ENCODE results near the gene CPLX3. TPM values are rescaled to one million over a fixed set of nuclear protein-coding genes. Genes with fewer than 3 reads are reported as not detected.

CPLX3 gene
- total RNA-seq, 4 donors from 2014 or later: not detected

DNA sequence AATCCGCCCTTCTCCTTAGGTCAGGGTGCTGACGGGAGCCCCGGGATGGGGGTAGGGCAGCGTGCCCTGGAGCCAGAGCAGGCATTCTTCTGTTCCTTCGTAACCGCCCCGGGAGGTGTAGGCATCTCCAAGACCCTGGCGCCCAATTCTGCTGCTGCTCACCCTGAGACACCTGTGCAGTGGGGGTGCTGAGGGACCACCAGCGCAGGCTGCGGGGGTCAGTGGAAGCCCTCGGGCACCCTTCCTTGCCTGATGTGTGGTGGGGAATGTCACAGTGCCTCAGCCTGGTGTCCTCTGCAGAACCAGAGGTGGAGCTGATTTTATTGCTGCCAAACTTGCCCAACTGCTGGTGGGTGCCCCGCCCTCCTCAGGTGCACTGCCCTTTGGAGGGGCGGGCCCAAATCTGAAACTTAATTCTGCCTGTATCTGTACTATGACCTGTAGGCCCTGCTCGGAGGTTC lies 37.2 kb upstream of the CPLX3 start:
- peak overlapping the region; percentile 57 to 63 for H3K27ac ChIP-seq
- no peak for DNase-seq
- no peaks in the 10 kb centered on the region for H3K27me3 ChIP-seq
- no peaks in the 10 kb centered on the region for H3K9me3 ChIP-seq
- H3K4me3 ChIP-seq: no peak overlapping the region
- H3K4me1 ChIP-seq: peaks cover 0 to 30% of the 10 kb centered on the region in 2 donors
- H3K36me3 ChIP-seq: no peaks in the 10 kb centered on the region
- TF ChIP-seq POLR2A (IDR thresholded peaks at IDR 0.05): no peak
- TF ChIP-seq, protein P1, sequence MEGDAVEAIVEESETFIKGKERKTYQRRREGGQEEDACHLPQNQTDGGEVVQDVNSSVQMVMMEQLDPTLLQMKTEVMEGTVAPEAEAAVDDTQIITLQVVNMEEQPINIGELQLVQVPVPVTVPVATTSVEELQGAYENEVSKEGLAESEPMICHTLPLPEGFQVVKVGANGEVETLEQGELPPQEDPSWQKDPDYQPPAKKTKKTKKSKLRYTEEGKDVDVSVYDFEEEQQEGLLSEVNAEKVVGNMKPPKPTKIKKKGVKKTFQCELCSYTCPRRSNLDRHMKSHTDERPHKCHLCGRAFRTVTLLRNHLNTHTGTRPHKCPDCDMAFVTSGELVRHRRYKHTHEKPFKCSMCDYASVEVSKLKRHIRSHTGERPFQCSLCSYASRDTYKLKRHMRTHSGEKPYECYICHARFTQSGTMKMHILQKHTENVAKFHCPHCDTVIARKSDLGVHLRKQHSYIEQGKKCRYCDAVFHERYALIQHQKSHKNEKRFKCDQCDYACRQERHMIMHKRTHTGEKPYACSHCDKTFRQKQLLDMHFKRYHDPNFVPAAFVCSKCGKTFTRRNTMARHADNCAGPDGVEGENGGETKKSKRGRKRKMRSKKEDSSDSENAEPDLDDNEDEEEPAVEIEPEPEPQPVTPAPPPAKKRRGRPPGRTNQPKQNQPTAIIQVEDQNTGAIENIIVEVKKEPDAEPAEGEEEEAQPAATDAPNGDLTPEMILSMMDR (IDR thresholded peaks at IDR 0.05): no peak
- intact Hi-C loops (cut with DNase I; ENCODE audit: low total_unique reads): no loop called here

DNA sequence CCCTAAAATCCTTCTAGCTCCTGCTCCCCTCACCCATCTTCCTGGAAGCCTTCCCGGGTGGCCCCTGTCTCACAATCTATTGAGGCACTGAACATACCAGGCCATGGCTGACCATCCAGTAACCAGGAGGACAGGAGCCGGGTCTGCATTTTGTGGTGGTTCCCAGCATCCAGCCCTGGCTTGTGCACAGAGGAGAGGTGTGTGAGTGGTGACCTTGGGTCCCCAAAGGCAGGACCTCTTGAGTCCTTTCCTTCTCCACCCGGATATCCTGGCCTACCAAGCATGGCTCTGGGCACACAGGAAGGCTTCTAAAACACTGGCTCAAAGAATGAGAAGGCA lies 36.7 kb upstream of the CPLX3 start:
- Histone ChIP-seq H3K4me1 (peaks cover 0 to 30% of the 10 kb centered on the region in 2 donors), H3K27me3 (no peaks in the 10 kb centered on the region), H3K27ac (peak overlapping the region; percentile 57 to 63), H3K4me3 (no peak overlapping the region), H3K9me3 (no peaks in the 10 kb centered on the region), H3K36me3 (no peaks in the 10 kb centered on the region)
- DNase-seq: no peak
- TF ChIP-seq, protein P1 (IDR thresholded peaks at IDR 0.05): no peak
- intact Hi-C loops (cut with DNase I; ENCODE audit: low total_unique reads): no loop called here

DNA sequence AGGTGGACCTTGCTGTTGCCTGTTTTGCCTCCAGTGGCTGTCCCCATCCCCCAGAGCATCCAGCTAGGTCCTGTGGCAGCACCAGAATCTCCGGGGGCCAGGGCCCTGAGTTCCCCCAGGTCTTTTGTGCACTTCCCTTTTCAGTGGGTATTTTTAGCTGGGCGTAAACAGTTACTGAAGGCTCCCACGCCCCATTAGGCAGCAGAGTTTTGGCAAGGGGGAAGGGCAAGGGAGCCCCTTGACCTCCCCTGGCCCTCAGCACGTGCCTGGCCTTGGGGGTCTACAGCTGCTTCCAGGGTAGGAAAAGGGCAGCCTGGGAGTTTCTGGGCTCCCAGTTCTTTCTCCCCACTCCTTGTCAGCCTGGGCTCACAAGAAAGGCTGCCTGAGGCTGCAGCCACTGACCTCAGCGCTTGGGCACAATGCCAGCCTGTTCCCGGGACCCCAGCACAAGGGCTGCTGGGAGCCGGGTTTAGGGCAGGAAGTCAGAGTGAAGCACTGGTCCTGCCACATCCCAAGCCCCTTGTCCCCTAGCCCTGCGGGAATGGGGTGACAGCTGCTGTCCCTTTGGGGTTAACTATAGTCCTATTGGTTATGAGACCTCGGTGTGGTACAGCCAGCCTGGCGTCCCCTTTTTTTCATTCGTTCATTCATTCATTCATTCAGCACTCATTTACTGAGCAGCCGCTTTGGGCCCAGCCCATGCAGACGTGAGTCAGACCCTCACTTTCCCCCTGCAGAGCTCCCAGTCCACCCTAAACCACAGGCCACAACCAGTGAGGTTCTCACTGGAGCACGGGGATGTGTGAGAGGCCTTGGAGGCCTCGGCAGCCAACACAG lies 36.1 kb upstream of the CPLX3 start:
- Histone ChIP-seq H3K36me3 (no peaks in the 10 kb centered on the region), H3K9me3 (no peaks in the 10 kb centered on the region), H3K4me3 (no peak overlapping the region), H3K27me3 (no peaks in the 10 kb centered on the region), H3K27ac (peak overlapping the region; percentile 57 to 63), H3K4me1 (peaks cover 0 to 30% of the 10 kb centered on the region in 2 donors)
- DNase-seq: peak; percentile 72 to 73
- intact Hi-C loops (cut with DNase I; ENCODE audit: low total_unique reads): no loop called here
- TF ChIP-seq, protein P1 (IDR thresholded peaks at IDR 0.05): no peak
- no peak for TF ChIP-seq POLR2A (IDR thresholded peaks at IDR 0.05)

DNA sequence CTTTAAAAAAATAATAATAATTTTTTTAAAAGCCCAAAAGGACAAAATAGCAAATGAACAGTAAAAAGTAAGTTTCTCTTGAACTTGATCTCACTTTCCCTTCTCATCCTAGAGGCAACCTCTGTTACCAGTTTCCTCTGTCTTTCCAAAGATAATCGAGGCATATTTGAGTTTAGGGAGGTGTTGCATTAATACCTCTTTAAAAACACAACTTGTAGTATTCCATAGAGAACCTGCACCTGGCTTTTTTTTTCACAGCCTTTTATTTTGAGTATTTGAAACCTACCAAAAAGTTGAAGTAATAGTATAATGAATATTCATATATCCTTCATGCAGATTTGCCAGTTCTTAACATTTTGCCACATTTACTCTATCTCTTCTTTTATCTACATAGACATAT lies 35.4 kb upstream of the CPLX3 start:
- Histone ChIP-seq H3K36me3 (no peaks in the 10 kb centered on the region), H3K27me3 (no peaks in the 10 kb centered on the region), H3K4me3 (no peak overlapping the region), H3K9me3 (no peaks in the 10 kb centered on the region), H3K27ac (no peak overlapping the region), H3K4me1 (peaks cover 0 to 30% of the 10 kb centered on the region in 2 donors)
- no peak for TF ChIP-seq POLR2A (IDR thresholded peaks at IDR 0.05)
- TF ChIP-seq, protein P1 (IDR thresholded peaks at IDR 0.05): no peak
- intact Hi-C loops (cut with DNase I; ENCODE audit: low total_unique reads): no loop called here
- no peak for DNase-seq

DNA sequence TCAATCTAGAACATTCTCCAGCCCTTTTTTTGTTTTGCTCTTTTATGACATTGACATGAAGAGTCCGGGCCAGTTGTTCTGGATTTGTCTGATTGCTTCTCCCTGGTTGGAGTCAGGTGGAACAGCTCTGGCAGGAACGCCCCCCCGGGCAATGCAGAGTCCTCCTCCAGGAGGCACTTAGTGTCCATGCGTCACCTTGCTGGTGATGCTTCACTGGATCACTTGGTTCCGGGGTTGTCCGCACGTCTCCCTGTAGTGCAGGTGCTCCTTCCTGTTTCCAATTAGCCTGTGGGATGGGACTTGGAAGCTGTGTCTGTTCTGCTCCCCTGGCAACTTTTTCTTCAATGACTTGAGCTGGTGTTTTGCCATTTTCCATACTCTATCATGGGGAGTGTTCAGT lies 34.8 kb upstream of the CPLX3 start:
- intact Hi-C loops (cut with DNase I; ENCODE audit: low total_unique reads): no loop called here
- TF ChIP-seq POLR2A (IDR thresholded peaks at IDR 0.05): no peak
- TF ChIP-seq, protein P1 (IDR thresholded peaks at IDR 0.05): no peak
- Histone ChIP-seq H3K4me1 (peaks cover 0 to 30% of the 10 kb centered on the region in 2 donors), H3K9me3 (no peaks in the 10 kb centered on the region), H3K27ac (no peak overlapping the region), H3K27me3 (no peaks in the 10 kb centered on the region), H3K36me3 (no peaks in the 10 kb centered on the region), H3K4me3 (no peak overlapping the region)
- no peak for DNase-seq

Data from uterus (tissue), 4 donors.